AG09309 (cell line): ENCODE results near the gene ARHGAP24.
"Not testable (repeated sequence)": the region's sequence is repeated elsewhere in the genome, so short reads cannot be mapped to it uniquely, and the experiment has no call there.

Source experiments
- DNase-seq: peaks from one replicate; pipeline ENCODE4 v3.0.0-alpha.2; 2010; ENCODE audit warnings: low read depth
- H3K4me3 ChIP-seq: 2 replicates; pipeline ENCODE4 v1.5.1; 2011; ENCODE audit warnings: mild to moderate bottlenecking, low read depth, low read length, moderate library complexity; ENCODE audit not compliant: control insufficient read depth
- TF ChIP-seq, protein P1 (sequence below): IDR thresholded peaks from 2 replicates; pipeline ENCODE4 v1.5.1; 2011; ENCODE audit warnings: mild to moderate bottlenecking, low read depth, low read length, inconsistent platforms; ENCODE audit not compliant: insufficient read depth, control insufficient read depth; ENCODE audit errors: missing control alignments

The ARHGAP24 gene

DNA sequence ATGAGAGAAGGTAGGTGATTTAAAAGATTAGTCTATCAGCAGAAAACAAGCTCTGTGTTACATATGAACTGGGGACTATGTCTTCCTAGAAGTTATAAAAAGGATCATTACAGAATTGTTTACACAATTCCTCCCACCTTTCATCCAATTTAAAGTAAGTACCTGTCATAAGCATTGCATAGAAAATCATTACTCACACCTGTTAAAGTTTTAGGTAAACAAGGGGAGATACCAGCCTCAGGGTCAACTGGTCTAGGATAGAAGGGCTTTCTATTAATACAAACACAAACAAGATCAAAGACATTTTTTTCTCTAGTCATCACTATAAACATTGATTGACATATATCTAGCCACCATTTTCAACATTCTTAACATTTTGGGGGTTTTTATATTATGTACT, 333.9 kb downstream of the ARHGAP24 start:
- TF ChIP-seq, protein P1, sequence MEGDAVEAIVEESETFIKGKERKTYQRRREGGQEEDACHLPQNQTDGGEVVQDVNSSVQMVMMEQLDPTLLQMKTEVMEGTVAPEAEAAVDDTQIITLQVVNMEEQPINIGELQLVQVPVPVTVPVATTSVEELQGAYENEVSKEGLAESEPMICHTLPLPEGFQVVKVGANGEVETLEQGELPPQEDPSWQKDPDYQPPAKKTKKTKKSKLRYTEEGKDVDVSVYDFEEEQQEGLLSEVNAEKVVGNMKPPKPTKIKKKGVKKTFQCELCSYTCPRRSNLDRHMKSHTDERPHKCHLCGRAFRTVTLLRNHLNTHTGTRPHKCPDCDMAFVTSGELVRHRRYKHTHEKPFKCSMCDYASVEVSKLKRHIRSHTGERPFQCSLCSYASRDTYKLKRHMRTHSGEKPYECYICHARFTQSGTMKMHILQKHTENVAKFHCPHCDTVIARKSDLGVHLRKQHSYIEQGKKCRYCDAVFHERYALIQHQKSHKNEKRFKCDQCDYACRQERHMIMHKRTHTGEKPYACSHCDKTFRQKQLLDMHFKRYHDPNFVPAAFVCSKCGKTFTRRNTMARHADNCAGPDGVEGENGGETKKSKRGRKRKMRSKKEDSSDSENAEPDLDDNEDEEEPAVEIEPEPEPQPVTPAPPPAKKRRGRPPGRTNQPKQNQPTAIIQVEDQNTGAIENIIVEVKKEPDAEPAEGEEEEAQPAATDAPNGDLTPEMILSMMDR, result no peak
- H3K4me3 ChIP-seq, result no peak overlapping the region

DNA sequence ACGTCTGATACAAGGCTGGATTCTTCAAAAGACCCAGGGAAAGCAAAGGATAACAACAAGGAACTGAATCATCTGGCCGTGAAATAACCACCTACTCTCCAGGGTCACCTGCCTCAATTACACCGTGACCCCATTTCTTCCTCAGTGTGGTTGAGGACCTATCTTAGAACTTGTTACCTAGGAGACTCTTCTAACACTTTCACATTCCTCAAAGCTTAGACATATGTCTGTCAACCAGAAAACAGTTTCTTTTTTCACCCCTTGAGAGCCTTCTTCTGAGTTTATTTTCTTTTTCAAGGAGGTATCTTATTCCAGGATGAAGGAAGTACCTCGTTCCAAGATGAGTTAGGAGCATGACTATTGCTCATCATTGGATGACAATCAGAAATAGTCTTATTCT, 337.8 kb downstream of the ARHGAP24 start:
- no peak for DNase-seq
- TF ChIP-seq, protein P1, result no peak
- no peak overlapping the region for H3K4me3 ChIP-seq

More for the DNA sequence above, 333.9 kb downstream of the ARHGAP24 start:
- DNase-seq, result no peak

DNA sequence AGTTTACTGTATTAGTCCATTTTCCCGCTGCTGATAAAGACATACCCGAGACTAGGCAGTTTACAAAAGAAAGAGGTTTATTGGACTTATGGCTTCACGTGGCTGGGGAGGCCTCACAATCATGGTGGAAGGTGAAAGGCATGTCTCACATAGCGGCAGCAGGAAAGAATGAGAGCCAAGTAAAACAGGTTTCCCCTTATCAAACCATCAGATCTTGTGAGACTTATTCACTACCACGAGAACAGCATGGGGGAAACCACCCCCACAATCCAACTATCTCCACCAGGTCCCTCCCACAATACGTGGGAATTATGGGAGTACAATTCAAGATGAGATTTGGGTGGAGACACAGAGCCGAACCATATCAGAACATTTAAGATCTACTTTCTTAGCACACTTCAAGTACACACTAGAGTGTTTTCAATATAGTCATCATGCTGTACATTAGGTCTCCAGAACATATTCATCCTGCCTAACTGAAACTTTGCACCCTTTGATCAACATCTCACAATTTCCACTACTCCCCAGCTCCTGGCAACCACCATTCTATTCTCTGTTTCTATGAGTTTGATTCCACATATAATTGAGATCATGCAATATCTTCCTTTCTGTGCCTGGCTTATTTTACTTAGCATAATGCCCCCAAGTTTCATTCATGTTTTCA, 341.0 kb downstream of the ARHGAP24 start:
- TF ChIP-seq, protein P1, result no peak
- no peak for DNase-seq

DNA sequence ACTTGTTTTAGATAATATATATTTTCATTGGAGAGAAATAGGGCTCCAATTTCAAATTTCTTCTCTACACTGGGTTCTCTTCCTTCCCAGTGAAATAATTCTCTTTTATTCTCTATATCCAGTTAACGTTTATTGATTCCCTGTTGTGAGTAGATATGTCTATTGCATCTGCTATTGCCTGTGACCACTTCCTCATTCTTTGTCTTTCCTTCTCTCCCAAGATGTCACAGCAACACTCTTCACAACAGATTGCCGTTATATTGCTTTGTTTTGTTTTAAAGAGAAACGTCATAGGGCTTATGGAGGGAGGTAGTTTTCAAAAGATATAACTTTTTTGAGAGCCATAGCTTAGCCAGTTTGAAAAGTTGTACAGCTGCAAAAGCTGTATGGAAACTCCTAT, 343.8 kb downstream of the ARHGAP24 start:
- H3K4me3 ChIP-seq, result no peak overlapping the region
- TF ChIP-seq, protein P1, result no peak
- DNase-seq, result no peak

More for the DNA sequence above, 341.0 kb downstream of the ARHGAP24 start:
- H3K4me3 ChIP-seq, result no peak overlapping the region

DNA sequence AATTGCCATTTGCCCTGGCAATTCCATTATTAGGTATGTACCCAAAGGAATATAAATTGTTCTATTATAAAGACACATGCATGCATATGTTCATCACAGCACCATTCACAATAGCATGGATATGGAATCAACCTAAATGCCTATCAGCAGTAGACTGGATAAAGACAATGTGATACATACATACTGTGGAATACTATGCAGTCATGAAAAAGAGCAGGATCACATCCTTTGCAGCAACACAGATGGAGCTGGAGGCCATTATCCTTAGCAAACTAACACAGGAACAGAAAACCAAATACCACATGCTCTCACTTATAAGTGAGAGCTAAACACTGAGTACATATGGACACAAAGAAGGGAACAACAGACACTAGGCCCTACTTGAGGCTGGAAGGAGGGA, 345.2 kb downstream of the ARHGAP24 start:
- not testable (repeated sequence) for DNase-seq, H3K4me3 ChIP-seq

DNA sequence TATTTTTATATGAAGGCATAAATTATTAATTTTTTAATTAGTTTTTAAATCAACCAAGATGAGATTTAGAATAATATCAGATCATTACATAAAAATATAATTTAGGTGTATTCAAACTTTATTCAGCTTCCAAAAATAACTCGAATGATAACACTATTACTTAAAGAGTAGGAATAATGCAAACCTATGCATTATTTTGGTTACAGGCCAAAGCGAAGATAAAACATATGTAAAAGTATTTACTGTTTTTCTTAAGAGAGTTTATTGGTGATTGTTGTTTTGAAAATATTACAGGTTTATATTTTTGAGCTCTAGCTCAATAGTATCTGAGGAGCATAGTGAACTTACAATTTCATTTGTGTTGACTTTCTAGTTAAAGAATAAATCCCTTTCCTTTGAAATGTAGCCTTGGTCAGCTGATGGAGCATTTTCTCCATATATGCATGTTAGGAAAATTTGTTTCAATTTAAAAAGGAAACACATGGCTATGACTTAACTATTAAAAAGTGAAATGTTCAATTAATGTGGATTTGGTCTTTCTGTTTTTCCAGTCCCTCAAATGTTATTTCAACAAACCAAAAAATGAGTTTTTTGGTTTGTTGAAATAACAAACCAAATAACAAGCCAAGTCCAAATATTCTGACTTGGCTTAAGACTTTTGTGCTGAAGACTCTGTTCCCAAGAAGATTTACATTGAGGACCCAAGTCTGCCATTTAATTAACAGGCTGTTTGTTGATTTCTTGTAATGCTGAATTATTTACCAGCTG, 346.9 kb downstream of the ARHGAP24 start:
- no peak for DNase-seq
- no peak overlapping the region for H3K4me3 ChIP-seq
- TF ChIP-seq, protein P1, result no peak

DNA sequence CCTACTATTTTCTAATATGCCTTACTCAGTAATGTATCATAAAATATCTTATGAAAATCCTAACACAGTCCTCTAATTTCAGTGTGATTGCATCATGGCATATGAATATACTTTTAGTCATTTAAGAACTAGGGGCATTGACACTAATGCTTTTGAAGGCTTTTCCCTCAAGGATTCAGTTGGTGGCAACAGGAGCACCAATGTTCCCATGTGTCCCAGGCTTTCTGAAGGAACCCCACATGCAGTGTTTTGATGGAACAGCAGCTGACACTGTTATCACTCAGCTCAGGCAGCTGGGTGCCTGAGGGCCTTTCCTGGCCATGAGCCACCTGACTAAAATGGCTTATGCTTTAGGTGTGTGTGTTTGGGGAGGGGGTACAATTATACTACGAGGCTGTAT, 348.3 kb downstream of the ARHGAP24 start:
- TF ChIP-seq, protein P1, result no peak
- H3K4me3 ChIP-seq, result no peak overlapping the region
- DNase-seq, result no peak
